AG08395 (cell line): ENCODE data around the gene SMG1.
"Not testable (repeated sequence)": the region's sequence is repeated elsewhere in the genome, so short reads cannot be mapped to it uniquely, and the experiment has no call there.

ENCODE experiments used
- DNase-seq: peaks from one replicate; pipeline ENCODE4 v3.0.0; 2012; ENCODE audit warnings: mixed read lengths, low spot score

SMG1 gene

DNA sequence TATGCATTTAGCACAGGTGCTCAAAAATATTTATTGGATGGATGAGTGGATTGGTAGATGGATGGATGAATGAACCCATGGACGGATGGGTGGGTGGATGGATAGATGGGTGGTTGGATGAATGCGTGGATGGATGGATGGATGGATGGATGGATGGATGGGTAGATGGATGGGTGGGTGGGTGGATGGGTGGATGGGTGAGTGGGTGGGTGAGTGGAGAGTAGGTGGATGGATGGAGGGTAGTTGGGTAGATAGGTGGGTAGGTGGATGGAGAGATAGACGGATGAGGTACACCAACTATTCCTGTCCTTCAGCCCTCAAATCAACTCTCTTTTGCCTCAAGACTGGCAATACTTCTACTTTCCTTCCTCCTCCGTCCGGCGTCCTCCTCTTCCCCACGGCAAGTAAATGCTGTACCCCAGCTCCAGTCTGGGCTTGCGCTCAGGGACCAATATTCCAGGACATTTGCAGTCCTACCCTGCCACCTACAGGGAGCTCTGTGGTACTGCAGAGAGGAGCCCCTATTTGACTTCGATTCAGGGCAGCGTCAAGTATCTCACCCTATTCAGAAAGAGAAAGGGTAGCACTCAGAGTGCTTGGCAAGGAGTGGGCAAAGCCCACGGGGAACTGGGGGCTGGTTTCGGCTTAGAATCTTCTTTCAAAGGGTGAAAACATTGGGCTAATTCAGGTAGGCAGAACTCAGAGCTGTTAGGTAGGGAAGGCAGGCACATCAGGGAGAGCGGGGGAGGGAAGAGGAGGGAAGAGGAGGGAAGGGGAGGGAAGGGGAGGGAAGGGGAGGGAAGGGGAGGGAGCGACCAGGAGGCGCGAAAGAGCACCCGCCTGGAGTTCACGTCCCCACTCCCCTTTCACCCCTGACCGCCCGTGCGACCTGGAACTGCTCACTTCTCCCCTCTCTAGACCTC lies 166.3 kb downstream of the SMG1 start:
- DNase-seq, result not testable (repeated sequence)

DNA sequence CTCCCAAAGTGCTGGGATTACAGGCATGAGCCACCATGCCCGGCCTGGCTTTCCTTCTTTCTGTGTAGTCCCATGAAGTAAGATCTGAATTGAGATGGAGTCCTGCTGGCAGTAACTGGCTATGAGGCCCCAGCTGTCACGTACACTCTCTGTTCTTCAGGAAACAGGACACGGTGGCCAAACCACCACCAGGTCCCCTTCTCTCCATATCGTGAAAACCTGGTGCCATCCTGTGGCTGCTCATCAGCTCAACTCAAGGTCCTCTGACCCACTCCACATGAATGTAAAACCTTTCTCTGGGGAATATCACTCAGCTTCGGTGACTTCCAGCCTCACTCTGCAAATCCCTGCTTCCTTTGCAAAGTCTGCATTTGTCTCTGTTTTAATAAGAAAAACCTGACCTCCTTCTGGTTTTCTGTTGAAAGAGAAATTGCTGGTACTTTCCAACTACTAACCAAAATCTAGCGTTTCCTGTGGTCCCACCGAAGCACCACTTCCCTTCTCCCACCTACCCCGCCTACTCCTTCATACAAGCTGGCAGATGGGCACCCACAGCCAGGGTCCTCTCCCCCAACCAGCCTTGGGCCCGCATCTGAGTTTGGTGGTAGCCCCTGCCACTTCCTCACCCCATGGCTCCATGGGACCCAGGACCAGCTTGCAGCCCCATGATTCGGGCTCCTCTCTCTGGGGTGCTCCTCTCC lies 168.1 kb downstream of the SMG1 start:
- DNase-seq, result not testable (repeated sequence)

DNA sequence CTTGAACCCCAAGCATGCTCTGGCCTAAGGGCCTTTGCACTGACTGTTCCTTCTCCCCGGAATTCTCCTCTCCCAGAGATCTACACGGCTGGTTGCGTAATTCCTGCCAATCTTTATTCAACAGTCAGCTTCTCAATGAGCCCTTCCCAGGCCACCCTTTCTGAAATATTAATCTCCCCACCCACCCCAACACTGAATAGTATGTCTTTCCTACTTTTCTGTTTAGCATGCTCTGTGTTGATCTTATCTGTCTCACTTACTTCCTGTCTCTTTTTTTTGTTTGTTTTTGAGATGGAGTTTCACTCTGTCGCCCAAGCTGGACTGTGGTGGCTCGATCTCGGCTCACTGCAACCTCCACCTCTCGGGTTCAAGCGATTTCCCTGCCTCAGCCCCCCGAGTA lies 169.6 kb downstream of the SMG1 start:
- DNase-seq, result not testable (repeated sequence)
